K562 (cell line): ENCODE measurements around the gene TCF12. TPM values are rescaled to one million over a fixed set of nuclear protein-coding genes. Genes with fewer than 3 reads are reported as not detected.

ENCODE experiments used
- CXXC5 ChIP-seq: fragments of 250-450 bp; sonication (Bioruptor Pico); IDR thresholded peaks from 2 replicates; pipeline ENCODE4 v1.8.0; 2022; ENCODE audit warnings: inconsistent platforms, mild to moderate bottlenecking, moderate library complexity
- HDAC3 ChIP-seq: fragments of 450-650 bp; IDR thresholded peaks from 2 replicates; pipeline ENCODE4 v1.6.1; 2018; ENCODE audit warnings: borderline replicate concordance, mild to moderate bottlenecking, moderate library complexity; ENCODE audit not compliant: partially characterized antibody
- ZNF584 ChIP-seq: fragments of 200-800 bp; sonication (Bioruptor generic); IDR thresholded peaks from 2 replicates; pipeline ENCODE4 v1.6.1; 2016; ENCODE audit warnings: low read depth, mild to moderate bottlenecking, missing genetic modification characterization, missing compliant biosample characterization
- polyA plus RNA-seq, 8 experiments: library from polyadenylated mRNA; depleted of rRNA in 4 of 8; stranded (reverse) in 5 of 8; unstranded in 3 of 8; fragments of >200 nt; fragmentation: Nextera tagmentation in 2 of 8; fragmentation: Illumina TruSeq in 1 of 8; extraction: Ambion mirVana in 2 of 8; extraction: Trizol in 1 of 8; gene quantifications; 2 replicates each; pipeline versions ENCODE4 v1.2.1 to v1.2.3, GENCODE V29; 2011 to 2014; ENCODE audit warnings: inconsistent platforms in 1 of 8, missing spikeins in 1 of 8
- total RNA-seq, 7 experiments: library from RNA; depleted of rRNA in 6 of 7; stranded (reverse); fragments of >200 nt in 6 of 7; fragmentation: Illumina TruSeq in 2 of 7; extraction: Trizol in 2 of 7; gene quantifications; 2 replicates each; pipeline versions ENCODE4 v1.2.1 to v1.2.3, GENCODE V29; 2011 to 2021; ENCODE audit warnings: low replicate concordance in 1 of 7
- TF ChIP-seq, protein P1 (sequence below): fragments of 200-800 bp; sonication (Bioruptor generic); IDR thresholded peaks from 2 replicates; pipeline ENCODE4 v1.6.1; 2016; ENCODE audit warnings: missing genetic modification characterization, missing compliant biosample characterization
- TF ChIP-seq, protein P2 (sequence below), 2 experiments: IDR thresholded peaks in 1 of 2; conservative IDR thresholded peaks in 1 of 2; 2 replicates each; pipeline ENCODE4 v1.6.1; 2016; ENCODE audit warnings: low read depth in 2 of 2, mild to moderate bottlenecking in 1 of 2, missing compliant biosample characterization in 1 of 2, missing genetic modification characterization in 1 of 2, moderate library complexity in 1 of 2

The TCF12 gene
- total and polyA plus RNA-seq, 9 of the 15 experiments (the other 6 are each of a cell fraction or from before 2014, with no cell fraction given) = 10.5 to 132 (median 52.9) TPM

DNA sequence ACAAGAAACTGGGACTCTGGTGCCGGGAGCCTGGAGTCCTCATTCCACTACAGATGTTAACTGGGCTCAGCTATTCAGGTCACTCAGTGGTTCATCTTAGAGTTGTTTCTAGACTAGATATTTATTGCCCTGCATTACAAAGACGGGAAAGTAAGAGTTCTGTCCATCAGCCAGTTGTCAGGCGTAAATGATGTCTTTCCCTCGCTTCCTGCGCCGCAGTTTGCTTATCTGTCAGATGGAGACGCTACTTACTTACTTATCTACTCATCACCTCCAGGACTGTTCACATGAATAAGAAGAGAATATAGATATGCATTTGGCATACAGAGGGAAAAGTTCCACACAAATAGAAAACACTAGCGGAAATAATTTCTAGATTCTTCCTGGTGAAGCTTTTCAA lies 410.0 kb downstream of the TCF12 start (continued):
- peak; percentile 50 for TF ChIP-seq HDAC3
- peak; percentile 79 for TF ChIP-seq CXXC5 (CRISPR knock-in tag)
- TF ChIP-seq, protein P1, sequence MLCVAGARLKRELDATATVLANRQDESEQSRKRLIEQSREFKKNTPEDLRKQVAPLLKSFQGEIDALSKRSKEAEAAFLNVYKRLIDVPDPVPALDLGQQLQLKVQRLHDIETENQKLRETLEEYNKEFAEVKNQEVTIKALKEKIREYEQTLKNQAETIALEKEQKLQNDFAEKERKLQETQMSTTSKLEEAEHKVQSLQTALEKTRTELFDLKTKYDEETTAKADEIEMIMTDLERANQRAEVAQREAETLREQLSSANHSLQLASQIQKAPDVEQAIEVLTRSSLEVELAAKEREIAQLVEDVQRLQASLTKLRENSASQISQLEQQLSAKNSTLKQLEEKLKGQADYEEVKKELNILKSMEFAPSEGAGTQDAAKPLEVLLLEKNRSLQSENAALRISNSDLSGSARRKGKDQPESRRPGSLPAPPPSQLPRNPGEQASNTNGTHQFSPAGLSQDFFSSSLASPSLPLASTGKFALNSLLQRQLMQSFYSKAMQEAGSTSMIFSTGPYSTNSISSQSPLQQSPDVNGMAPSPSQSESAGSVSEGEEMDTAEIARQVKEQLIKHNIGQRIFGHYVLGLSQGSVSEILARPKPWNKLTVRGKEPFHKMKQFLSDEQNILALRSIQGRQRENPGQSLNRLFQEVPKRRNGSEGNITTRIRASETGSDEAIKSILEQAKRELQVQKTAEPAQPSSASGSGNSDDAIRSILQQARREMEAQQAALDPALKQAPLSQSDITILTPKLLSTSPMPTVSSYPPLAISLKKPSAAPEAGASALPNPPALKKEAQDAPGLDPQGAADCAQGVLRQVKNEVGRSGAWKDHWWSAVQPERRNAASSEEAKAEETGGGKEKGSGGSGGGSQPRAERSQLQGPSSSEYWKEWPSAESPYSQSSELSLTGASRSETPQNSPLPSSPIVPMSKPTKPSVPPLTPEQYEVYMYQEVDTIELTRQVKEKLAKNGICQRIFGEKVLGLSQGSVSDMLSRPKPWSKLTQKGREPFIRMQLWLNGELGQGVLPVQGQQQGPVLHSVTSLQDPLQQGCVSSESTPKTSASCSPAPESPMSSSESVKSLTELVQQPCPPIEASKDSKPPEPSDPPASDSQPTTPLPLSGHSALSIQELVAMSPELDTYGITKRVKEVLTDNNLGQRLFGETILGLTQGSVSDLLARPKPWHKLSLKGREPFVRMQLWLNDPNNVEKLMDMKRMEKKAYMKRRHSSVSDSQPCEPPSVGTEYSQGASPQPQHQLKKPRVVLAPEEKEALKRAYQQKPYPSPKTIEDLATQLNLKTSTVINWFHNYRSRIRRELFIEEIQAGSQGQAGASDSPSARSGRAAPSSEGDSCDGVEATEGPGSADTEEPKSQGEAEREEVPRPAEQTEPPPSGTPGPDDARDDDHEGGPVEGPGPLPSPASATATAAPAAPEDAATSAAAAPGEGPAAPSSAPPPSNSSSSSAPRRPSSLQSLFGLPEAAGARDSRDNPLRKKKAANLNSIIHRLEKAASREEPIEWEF (CRISPR knock-in tag) = no peak
- TF ChIP-seq ZNF584 = 0 out of 2 replicates have a peak, but pooled peaks have one; percentile 11
- TF ChIP-seq, protein P2, sequence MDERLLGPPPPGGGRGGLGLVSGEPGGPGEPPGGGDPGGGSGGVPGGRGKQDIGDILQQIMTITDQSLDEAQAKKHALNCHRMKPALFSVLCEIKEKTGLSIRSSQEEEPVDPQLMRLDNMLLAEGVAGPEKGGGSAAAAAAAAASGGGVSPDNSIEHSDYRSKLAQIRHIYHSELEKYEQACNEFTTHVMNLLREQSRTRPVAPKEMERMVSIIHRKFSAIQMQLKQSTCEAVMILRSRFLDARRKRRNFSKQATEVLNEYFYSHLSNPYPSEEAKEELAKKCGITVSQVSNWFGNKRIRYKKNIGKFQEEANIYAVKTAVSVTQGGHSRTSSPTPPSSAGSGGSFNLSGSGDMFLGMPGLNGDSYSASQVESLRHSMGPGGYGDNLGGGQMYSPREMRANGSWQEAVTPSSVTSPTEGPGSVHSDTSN (CRISPR knock-in tag; IDR thresholded peaks at IDR 0.05; ENCODE audit: low read depth) = no peak
- TF ChIP-seq, protein P2 (tag; conservative IDR thresholded peaks at IDR 0.05; ENCODE audit: low read depth) = peak; percentile 38
